ENCODE results near the gene VAT1L. TPM values are rescaled to one million over a fixed set of nuclear protein-coding genes. Genes with fewer than 3 reads are reported as not detected.

Gene VAT1L
- total RNA-seq, 2 experiments from 2014 or later = not detected

DNA sequence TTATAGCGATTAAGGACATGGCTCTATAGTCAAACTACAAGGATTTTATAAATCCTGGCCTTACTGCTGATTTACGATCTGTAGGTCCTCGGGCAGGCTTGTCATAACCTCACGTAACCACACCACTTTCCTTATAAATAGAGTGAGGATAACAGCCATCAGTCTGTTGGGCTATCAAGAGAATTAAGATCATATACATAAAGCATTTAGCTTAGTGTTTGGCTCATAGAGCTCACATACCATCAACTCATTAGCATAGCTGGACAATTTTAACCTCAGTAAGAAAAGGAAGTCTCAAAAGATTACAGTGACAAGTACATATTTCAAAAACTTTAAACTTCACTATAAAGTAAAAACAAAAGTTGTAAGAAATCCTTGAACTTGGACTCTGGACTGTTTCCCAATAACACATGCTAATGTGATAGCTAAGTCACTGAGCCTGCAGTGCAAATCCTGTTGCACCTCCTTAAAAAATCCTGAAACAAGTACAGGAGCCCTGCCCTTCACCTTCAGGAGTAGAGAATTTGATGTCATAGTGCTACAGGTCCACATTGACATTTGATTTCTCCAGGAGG, 213.2 kb downstream of the VAT1L start:
- H3K27me3 Mint-ChIP-seq = peaks cover 5% of the 10 kb centered on the region
- no peaks in the 10 kb centered on the region for H3K4me1 Mint-ChIP-seq (ENCODE audit: low read depth)
- TF ChIP-seq, protein P1, sequence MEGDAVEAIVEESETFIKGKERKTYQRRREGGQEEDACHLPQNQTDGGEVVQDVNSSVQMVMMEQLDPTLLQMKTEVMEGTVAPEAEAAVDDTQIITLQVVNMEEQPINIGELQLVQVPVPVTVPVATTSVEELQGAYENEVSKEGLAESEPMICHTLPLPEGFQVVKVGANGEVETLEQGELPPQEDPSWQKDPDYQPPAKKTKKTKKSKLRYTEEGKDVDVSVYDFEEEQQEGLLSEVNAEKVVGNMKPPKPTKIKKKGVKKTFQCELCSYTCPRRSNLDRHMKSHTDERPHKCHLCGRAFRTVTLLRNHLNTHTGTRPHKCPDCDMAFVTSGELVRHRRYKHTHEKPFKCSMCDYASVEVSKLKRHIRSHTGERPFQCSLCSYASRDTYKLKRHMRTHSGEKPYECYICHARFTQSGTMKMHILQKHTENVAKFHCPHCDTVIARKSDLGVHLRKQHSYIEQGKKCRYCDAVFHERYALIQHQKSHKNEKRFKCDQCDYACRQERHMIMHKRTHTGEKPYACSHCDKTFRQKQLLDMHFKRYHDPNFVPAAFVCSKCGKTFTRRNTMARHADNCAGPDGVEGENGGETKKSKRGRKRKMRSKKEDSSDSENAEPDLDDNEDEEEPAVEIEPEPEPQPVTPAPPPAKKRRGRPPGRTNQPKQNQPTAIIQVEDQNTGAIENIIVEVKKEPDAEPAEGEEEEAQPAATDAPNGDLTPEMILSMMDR (IDR thresholded peaks at IDR 0.05) = no peak
- no peaks in the 10 kb centered on the region for H3K36me3 Mint-ChIP-seq (ENCODE audit: low read depth)
- intact Hi-C loops (cut with micrococcal nuclease) = loop anchor here (10.0 kb wide), 1 partner anchor 327 kb away; no protein-coding TSS in a partner anchor
- peaks cover 3% of the 10 kb centered on the region for H3K9me3 Mint-ChIP-seq
- H3K4me3 Mint-ChIP-seq = no peak overlapping the region
- ATAC-seq (no peak), DNase-seq (no peak)
- H3K27ac Mint-ChIP-seq = no peak overlapping the region
- ChIA-PET CTCF (interaction anchor here (2.3 to 4.2 kb wide), 2 partner anchors 9 to 326 kb away, joined by 16 to 46 read pairs; no protein-coding TSS in a partner anchor), POLR2A (no interaction called here)

DNA sequence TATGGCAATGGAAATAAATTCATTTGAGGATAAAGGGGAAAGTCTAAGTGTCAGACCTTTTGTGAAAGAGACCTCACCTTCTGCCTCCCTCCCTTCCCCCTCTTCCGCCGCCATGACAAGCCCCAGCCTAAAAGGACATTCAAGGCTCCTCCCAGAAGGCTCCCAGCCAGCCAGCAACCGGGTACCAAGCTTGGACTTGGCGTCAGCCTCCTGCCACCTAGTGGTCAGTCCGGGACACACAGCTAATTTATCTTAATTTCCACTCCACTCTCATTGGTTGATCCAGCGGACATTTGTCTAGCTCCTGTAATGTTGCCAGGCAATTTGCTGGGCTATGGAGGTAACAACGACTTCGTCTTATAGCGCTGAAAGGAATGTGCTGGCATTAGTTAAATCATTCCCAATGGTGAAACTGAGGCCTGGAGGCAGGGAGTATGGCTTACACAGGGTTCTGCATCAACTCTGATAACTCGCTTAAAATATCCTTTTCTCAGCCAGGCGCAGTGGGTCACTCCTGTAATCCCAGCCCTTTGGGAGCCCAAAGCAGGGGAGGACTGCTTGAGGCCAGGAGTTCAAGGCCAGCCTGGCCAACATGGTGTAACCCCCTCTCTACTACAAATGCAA, 214.7 kb downstream of the VAT1L start:
- Mint-ChIP-seq H3K4me1 (ENCODE audit: low read depth) (no peaks in the 10 kb centered on the region), H3K36me3 (ENCODE audit: low read depth) (no peaks in the 10 kb centered on the region), H3K27me3 (peaks cover 5% of the 10 kb centered on the region), H3K27ac (no peak overlapping the region), H3K4me3 (no peak overlapping the region), H3K9me3 (no peaks in the 10 kb centered on the region)
- CTCF ChIA-PET = interaction anchor here (0.6 to 4.2 kb wide), 28 partner anchors 9 to 766 kb away, joined by 3 to 46 read pairs (median 4); partner anchors contain the start of gene NUDT7
- peak; percentile 100 for ATAC-seq
- TF ChIP-seq, protein P1 (IDR thresholded peaks at IDR 0.05) = peak; percentile 72
- intact Hi-C loops (cut with micrococcal nuclease) = loop anchor here (10.0 kb wide), 1 partner anchor 328 kb away; no protein-coding TSS in a partner anchor
- POLR2A ChIA-PET = no interaction called here
- peak; percentile 89 for DNase-seq

DNA sequence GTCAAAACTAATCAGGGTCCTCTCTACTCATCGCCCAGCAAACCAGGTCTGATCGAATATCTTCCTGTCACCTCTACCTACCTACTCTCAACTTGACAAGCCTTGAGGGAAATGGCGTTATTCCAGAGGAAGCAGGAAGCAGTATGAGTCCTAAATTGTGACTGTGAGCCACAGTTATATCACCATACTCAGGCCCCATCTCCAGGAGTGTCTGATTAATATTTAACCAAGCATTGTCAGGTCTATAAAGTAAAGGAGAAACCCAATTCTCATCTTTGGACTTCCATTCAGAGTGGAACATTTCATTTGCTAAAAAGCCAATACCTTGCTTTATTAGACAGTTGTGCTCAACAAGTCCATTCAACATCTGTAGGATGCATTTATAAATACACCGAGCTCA, 216.2 kb downstream of the VAT1L start:
- no peak for ATAC-seq
- Mint-ChIP-seq H3K27me3 (peaks cover 3% of the 10 kb centered on the region), H3K9me3 (no peaks in the 10 kb centered on the region), H3K27ac (no peak overlapping the region), H3K36me3 (ENCODE audit: low read depth) (no peaks in the 10 kb centered on the region), H3K4me3 (no peak overlapping the region), H3K4me1 (ENCODE audit: low read depth) (no peaks in the 10 kb centered on the region)
- TF ChIP-seq, protein P1 (IDR thresholded peaks at IDR 0.05) = no peak
- DNase-seq = no peak
- POLR2A ChIA-PET = no interaction called here
- intact Hi-C loops (cut with micrococcal nuclease) = loop anchor here (10.0 kb wide), 1 partner anchor 330 kb away; no protein-coding TSS in a partner anchor
- CTCF ChIA-PET = interaction anchor here (2.2 to 4.2 kb wide), 5 partner anchors 14 to 329 kb away, joined by 7 to 46 read pairs (median 14); no protein-coding TSS in a partner anchor

DNA sequence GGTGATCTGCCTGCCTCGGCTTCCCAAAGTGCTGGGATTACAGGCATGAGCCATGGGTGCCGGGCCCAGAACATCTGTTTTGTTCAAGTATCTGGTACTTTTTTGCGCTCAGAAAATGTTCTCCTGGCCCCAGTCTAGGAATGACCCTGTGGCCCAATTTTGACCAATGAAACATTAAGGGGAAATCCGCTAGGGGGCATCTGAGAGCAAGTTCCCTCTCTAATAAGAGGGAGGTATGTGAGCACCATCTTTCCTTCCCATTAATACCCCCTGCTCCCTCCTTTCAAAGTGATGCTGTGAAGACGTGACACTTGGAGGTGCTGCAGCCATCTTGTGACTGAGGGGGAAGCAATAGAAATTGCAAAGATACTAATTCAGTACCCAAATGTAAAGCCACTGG, 217.5 kb downstream of the VAT1L start:
- H3K4me3 Mint-ChIP-seq = no peak overlapping the region
- ChIA-PET CTCF (no interaction called here), POLR2A (no interaction called here)
- no peak for ATAC-seq
- H3K9me3 Mint-ChIP-seq = no peaks in the 10 kb centered on the region
- no peaks in the 10 kb centered on the region for H3K36me3 Mint-ChIP-seq (ENCODE audit: low read depth)
- intact Hi-C loops (cut with micrococcal nuclease) = loop anchor here (5.0 to 10.0 kb wide), 2 partner anchors 91 to 331 kb away; partner anchors contain the start of gene WWOX
- no peaks in the 10 kb centered on the region for H3K4me1 Mint-ChIP-seq (ENCODE audit: low read depth)
- peaks cover 1% of the 10 kb centered on the region for H3K27me3 Mint-ChIP-seq
- no peak overlapping the region for H3K27ac Mint-ChIP-seq
- peak; percentile 7 for DNase-seq
- TF ChIP-seq, protein P1 (IDR thresholded peaks at IDR 0.05) = peak; percentile 12

DNA sequence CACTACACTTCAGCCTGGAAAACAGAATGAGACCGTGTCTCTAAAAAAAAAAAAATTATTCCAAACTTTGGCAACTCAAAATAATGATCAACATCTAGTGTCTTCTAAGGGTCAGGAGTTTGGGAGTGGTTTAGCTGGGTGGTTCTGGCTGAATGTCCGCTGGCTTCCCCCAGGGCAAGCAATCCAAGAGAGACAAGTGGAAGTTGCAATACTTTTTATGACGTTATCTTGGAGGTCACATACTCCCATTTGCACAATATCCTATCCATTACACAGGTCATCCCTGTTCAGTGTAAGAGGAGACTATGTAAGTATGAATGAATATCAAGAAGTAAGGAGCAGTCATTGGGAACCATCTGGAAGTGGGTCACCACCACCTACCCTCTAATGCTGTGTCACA, 218.8 kb downstream of the VAT1L start:
- DNase-seq = no peak
- H3K4me1 Mint-ChIP-seq (ENCODE audit: low read depth) = no peaks in the 10 kb centered on the region
- intact Hi-C loops (cut with micrococcal nuclease) = loop anchor here (5.0 to 10.0 kb wide), 2 partner anchors 90 to 332 kb away; partner anchors contain the start of gene WWOX
- no peak overlapping the region for H3K4me3 Mint-ChIP-seq
- ChIA-PET CTCF (no interaction called here), POLR2A (no interaction called here)
- ATAC-seq = no peak
- H3K27me3 Mint-ChIP-seq = peaks cover 1% of the 10 kb centered on the region
- no peaks in the 10 kb centered on the region for H3K9me3 Mint-ChIP-seq
- H3K36me3 Mint-ChIP-seq (ENCODE audit: low read depth) = no peaks in the 10 kb centered on the region
- H3K27ac Mint-ChIP-seq = no peak overlapping the region
- TF ChIP-seq, protein P1 (IDR thresholded peaks at IDR 0.05) = no peak

All from activated CD8-positive, alpha-beta T cell treated with anti-CD3 and anti-CD28 coated beads for 36 hours (primary cell).